ENCODE measurements around the gene GPR37L1.
A peak's percentile ranks its signal among the peaks of the same experiment; 100 is the strongest.

GPR37L1 gene

DNA sequence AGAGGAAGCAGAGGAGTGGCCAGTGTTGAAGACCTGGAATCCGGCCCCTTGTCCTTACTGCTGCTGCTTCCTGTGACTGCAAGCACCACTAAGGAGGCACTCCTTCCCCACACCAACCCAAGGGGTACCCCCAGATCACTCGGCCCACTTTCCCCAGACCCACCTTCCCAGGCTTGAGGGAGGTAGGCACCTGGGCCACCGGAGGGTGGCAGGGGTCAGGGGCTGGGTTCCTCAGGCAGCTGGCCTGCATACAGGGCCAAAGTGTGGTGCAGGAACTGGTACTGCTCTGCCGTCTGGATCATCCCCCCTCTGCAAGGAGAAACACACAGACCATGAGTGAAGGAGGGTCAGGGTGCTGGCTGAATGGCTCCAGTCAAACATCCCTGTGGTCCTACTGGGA lies 25.7 kb downstream of the GPR37L1 start:
- no peak overlapping the region for H3K4me3 ChIP-seq (ENCODE audit: low read length, poor library complexity, severe bottlenecking)
- H3K9ac ChIP-seq (ENCODE audit: low read depth, low read length, poor library complexity, severe bottlenecking): no peak overlapping the region
- H3F3A ChIP-seq (ENCODE audit: low read depth): peaks cover 22% of the 10 kb centered on the region
- H3K4me2 ChIP-seq (ENCODE audit: low read depth, low read length, poor library complexity, severe bottlenecking): no peak overlapping the region
- H3K79me2 ChIP-seq (ENCODE audit: insufficient read depth, low read length): peaks cover 37% of the 10 kb centered on the region
- H4K20me1 ChIP-seq (ENCODE audit: insufficient read depth, low read length, poor library complexity, severe bottlenecking): peaks cover 47% of the 10 kb centered on the region
- no peaks in the 10 kb centered on the region for H3K9me3 ChIP-seq (ENCODE audit: insufficient read depth, low read depth, low read length)
- no peak for TF ChIP-seq EZH2phosphoT487 (IDR thresholded peaks at IDR 0.05; ENCODE audit: borderline replicate concordance)
- TF ChIP-seq, protein P1, sequence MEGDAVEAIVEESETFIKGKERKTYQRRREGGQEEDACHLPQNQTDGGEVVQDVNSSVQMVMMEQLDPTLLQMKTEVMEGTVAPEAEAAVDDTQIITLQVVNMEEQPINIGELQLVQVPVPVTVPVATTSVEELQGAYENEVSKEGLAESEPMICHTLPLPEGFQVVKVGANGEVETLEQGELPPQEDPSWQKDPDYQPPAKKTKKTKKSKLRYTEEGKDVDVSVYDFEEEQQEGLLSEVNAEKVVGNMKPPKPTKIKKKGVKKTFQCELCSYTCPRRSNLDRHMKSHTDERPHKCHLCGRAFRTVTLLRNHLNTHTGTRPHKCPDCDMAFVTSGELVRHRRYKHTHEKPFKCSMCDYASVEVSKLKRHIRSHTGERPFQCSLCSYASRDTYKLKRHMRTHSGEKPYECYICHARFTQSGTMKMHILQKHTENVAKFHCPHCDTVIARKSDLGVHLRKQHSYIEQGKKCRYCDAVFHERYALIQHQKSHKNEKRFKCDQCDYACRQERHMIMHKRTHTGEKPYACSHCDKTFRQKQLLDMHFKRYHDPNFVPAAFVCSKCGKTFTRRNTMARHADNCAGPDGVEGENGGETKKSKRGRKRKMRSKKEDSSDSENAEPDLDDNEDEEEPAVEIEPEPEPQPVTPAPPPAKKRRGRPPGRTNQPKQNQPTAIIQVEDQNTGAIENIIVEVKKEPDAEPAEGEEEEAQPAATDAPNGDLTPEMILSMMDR (conservative IDR thresholded peaks at IDR 0.05; ENCODE audit: low read length): no peak
- H3K4me1 ChIP-seq (ENCODE audit: insufficient read depth, low read length, poor library complexity, severe bottlenecking): peaks cover 25% of the 10 kb centered on the region
- H2AFZ ChIP-seq (ENCODE audit: low read length): no peak overlapping the region
- no peaks in the 10 kb centered on the region for H3K27me3 ChIP-seq (ENCODE audit: insufficient read depth, low read length, poor library complexity, severe bottlenecking)
- H3K36me3 ChIP-seq (ENCODE audit: insufficient read depth, low read length): peaks cover 59% of the 10 kb centered on the region
- H3K9me2 ChIP-seq (replicated peaks; ENCODE audit: low read depth, low read length): no peaks in the 10 kb centered on the region

DNA sequence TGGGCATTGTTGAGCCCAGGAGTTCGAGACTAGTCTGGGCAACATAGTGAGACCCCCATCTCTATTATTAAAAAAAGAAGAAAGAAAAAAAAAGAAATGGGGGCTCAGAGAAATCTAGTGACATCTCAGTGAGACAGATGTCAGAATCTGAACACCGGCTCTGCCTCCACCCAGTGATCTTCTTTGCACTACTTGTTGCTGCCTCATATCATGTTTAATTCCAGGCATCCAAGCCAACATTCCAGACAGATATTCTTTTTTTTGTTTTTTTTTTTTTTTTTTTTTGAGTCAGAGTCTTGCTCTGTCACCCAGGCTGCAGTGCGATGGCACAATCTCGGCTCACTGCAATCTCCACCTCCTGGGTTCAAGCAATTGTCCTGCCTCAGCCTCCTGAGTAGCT lies 26.8 kb downstream of the GPR37L1 start:
- no peak overlapping the region for H3K4me2 ChIP-seq (ENCODE audit: low read depth, low read length, poor library complexity, severe bottlenecking)
- no peaks in the 10 kb centered on the region for H3K27me3 ChIP-seq (ENCODE audit: insufficient read depth, low read length, poor library complexity, severe bottlenecking)
- peaks cover 31% of the 10 kb centered on the region for H3K4me1 ChIP-seq (ENCODE audit: insufficient read depth, low read length, poor library complexity, severe bottlenecking)
- H3K9me3 ChIP-seq (ENCODE audit: insufficient read depth, low read depth, low read length): no peaks in the 10 kb centered on the region
- peaks cover 22% of the 10 kb centered on the region for H3F3A ChIP-seq (ENCODE audit: low read depth)
- H3K9ac ChIP-seq (ENCODE audit: low read depth, low read length, poor library complexity, severe bottlenecking): no peak overlapping the region
- peaks cover 71% of the 10 kb centered on the region for H3K36me3 ChIP-seq (ENCODE audit: insufficient read depth, low read length)
- peaks cover 41% of the 10 kb centered on the region for H3K79me2 ChIP-seq (ENCODE audit: insufficient read depth, low read length)
- no peak overlapping the region for H2AFZ ChIP-seq (ENCODE audit: low read length)
- TF ChIP-seq, protein P1 (conservative IDR thresholded peaks at IDR 0.05; ENCODE audit: low read length): no peak
- no peak for TF ChIP-seq EZH2phosphoT487 (IDR thresholded peaks at IDR 0.05; ENCODE audit: borderline replicate concordance)
- H3K9me2 ChIP-seq (replicated peaks; ENCODE audit: low read depth, low read length): no peaks in the 10 kb centered on the region
- no peak overlapping the region for H3K4me3 ChIP-seq (ENCODE audit: low read length, poor library complexity, severe bottlenecking)
- H4K20me1 ChIP-seq (ENCODE audit: insufficient read depth, low read length, poor library complexity, severe bottlenecking): peaks cover 54% of the 10 kb centered on the region

DNA sequence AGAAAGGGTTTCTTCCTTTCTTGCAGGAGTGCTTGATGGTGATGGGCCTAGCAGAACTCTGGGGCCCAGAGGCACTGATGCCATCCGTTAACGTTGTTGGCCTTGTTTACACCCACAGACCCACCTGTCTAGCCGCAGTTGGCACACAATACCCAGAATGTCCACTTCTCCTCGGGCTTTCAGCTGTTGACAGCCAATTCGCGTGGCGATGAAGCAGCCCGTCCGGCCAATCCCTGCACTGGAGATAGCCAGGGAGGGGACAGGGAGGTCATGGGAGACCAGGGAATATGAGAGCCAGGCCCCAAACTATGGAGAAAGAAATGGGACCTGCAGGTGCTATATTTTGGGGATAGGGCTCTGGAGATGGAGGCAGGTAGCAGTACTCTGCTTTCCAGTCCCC lies 27.5 kb downstream of the GPR37L1 start:
- no peak overlapping the region for H3K4me3 ChIP-seq (ENCODE audit: low read length, poor library complexity, severe bottlenecking)
- H3K4me1 ChIP-seq (ENCODE audit: insufficient read depth, low read length, poor library complexity, severe bottlenecking): peaks cover 34% of the 10 kb centered on the region
- peaks cover 23% of the 10 kb centered on the region for H3F3A ChIP-seq (ENCODE audit: low read depth)
- H3K79me2 ChIP-seq (ENCODE audit: insufficient read depth, low read length): peaks cover 47% of the 10 kb centered on the region
- H3K4me2 ChIP-seq (ENCODE audit: low read depth, low read length, poor library complexity, severe bottlenecking): no peak overlapping the region
- TF ChIP-seq EZH2phosphoT487 (IDR thresholded peaks at IDR 0.05; ENCODE audit: borderline replicate concordance): no peak
- H3K36me3 ChIP-seq (ENCODE audit: insufficient read depth, low read length): peaks cover 75% of the 10 kb centered on the region
- no peak overlapping the region for H2AFZ ChIP-seq (ENCODE audit: low read length)
- H3K27me3 ChIP-seq (ENCODE audit: insufficient read depth, low read length, poor library complexity, severe bottlenecking): no peaks in the 10 kb centered on the region
- no peaks in the 10 kb centered on the region for H3K9me2 ChIP-seq (replicated peaks; ENCODE audit: low read depth, low read length)
- H4K20me1 ChIP-seq (ENCODE audit: insufficient read depth, low read length, poor library complexity, severe bottlenecking): peaks cover 60% of the 10 kb centered on the region
- H3K9ac ChIP-seq (ENCODE audit: low read depth, low read length, poor library complexity, severe bottlenecking): no peak overlapping the region
- no peaks in the 10 kb centered on the region for H3K9me3 ChIP-seq (ENCODE audit: insufficient read depth, low read depth, low read length)

DNA sequence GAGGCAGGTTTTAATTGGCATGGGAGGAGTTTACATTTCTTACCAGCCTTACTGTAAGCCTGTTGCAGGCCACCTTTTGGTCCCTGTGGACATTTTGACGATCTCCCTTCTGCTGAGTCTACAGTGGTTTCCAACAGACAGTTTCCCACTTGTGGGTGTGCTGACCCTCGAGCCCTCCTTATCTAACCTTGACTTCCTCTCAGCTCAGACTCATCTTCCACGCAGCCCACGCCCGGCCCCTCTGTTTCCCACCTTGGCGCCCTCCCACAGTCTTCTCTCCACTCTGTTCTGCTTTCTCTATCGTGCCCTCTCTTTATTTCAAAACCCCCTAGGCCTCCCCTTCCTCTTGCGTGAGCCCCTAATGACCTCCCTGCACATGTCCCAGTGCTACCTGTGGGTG lies 27.9 kb downstream of the GPR37L1 start:
- peak overlapping the region; percentile 16 for H3K4me2 ChIP-seq (ENCODE audit: low read depth, low read length, poor library complexity, severe bottlenecking)

More for the DNA sequence above, 27.9 kb downstream of the GPR37L1 start:
- Histone ChIP-seq H3K79me2 (ENCODE audit: insufficient read depth, low read length) (peaks cover 51% of the 10 kb centered on the region), H3K27me3 (ENCODE audit: insufficient read depth, low read length, poor library complexity, severe bottlenecking) (no peaks in the 10 kb centered on the region), H3K9me2 (replicated peaks; ENCODE audit: low read depth, low read length) (no peaks in the 10 kb centered on the region), H3F3A (ENCODE audit: low read depth) (peaks cover 26% of the 10 kb centered on the region), H2AFZ (ENCODE audit: low read length) (no peak overlapping the region), H3K9me3 (ENCODE audit: insufficient read depth, low read depth, low read length) (no peaks in the 10 kb centered on the region), H3K36me3 (ENCODE audit: insufficient read depth, low read length) (peaks cover 79% of the 10 kb centered on the region), H3K4me1 (ENCODE audit: insufficient read depth, low read length, poor library complexity, severe bottlenecking) (peaks cover 35% of the 10 kb centered on the region), H4K20me1 (ENCODE audit: insufficient read depth, low read length, poor library complexity, severe bottlenecking) (peaks cover 64% of the 10 kb centered on the region), H3K9ac (ENCODE audit: low read depth, low read length, poor library complexity, severe bottlenecking) (peak overlapping the region; percentile 31), H3K4me3 (ENCODE audit: low read length, poor library complexity, severe bottlenecking) (no peak overlapping the region)
- TF ChIP-seq EZH2phosphoT487 (IDR thresholded peaks at IDR 0.05; ENCODE audit: borderline replicate concordance): no peak
- TF ChIP-seq, protein P1 (conservative IDR thresholded peaks at IDR 0.05; ENCODE audit: low read length): no peak
